NCI-H345 (cell line): ENCODE data around the gene TIGAR.

ENCODE experiments used
- DNase-seq: peaks from one replicate; lab custom pipeline; 2025; lab: John Stamatoyannopoulos, UW

TIGAR gene

GRCh38 chr12:4282892-4283511 lies 38.0 kb upstream of the TIGAR start:
- no peak for DNase-seq

GRCh38 chr12:4283512-4284255 lies 37.3 kb upstream of the TIGAR start:
- no peak for DNase-seq

GRCh38 chr12:4284306-4284705 lies 36.7 kb upstream of the TIGAR start:
- DNase-seq: no peak

GRCh38 chr12:4285070-4285469 lies 35.9 kb upstream of the TIGAR start:
- no peak for DNase-seq

- DNase-seq: no peak
These were observed 34.8 kb upstream of the TIGAR start for GRCh38 chr12:4286228-4286627.

- DNase-seq: no peak
These were observed 34.2 kb upstream of the TIGAR start for GRCh38 chr12:4286771-4287317.

GRCh38 chr12:4287325-4288211 lies 33.4 kb upstream of the TIGAR start:
- DNase-seq: no peak

GRCh38 chr12:4288296-4289131 lies 32.5 kb upstream of the TIGAR start:
- no peak for DNase-seq

- peak; percentile 28 for DNase-seq
These were observed 31.7 kb upstream of the TIGAR start for GRCh38 chr12:4289231-4289878.

GRCh38 chr12:4289998-4290790 lies 30.8 kb upstream of the TIGAR start:
- no peak for DNase-seq

- no peak for DNase-seq
These were observed 28.5 kb upstream of the TIGAR start for GRCh38 chr12:4292341-4293073.

GRCh38 chr12:4293299-4293965 lies 27.6 kb upstream of the TIGAR start:
- no peak for DNase-seq

- DNase-seq: no peak
These were observed 27.0 kb upstream of the TIGAR start for GRCh38 chr12:4293966-4294505.

- no peak for DNase-seq
These were observed 24.3 kb upstream of the TIGAR start for GRCh38 chr12:4296751-4297150.

- no peak for DNase-seq
These were observed 23.4 kb upstream of the TIGAR start for GRCh38 chr12:4297617-4298016.

GRCh38 chr12:4300883-4301282 lies 20.1 kb upstream of the TIGAR start:
- DNase-seq: no peak

- DNase-seq: no peak
These were observed 19.0 kb upstream of the TIGAR start for GRCh38 chr12:4301932-4302501.

- DNase-seq: no peak
These were observed 18.1 kb upstream of the TIGAR start for GRCh38 chr12:4302881-4303280.
